HG02588 (cell line): ENCODE measurements around the gene CAP1.
A peak's percentile ranks its signal among the peaks of the same experiment; 100 is the strongest.
"Not testable (repeated sequence)": the region's sequence is repeated elsewhere in the genome, so short reads cannot be mapped to it uniquely, and the experiment has no call there.

ENCODE experiments used
- ATAC-seq: cut with Tn5 transposase; IDR thresholded peaks from one replicate; pipeline ENCODE4 v1.9.1; 2021; ENCODE audit warnings: mild to moderate bottlenecking, moderate library complexity; ENCODE audit not compliant: unreplicated experiment

The CAP1 gene

DNA sequence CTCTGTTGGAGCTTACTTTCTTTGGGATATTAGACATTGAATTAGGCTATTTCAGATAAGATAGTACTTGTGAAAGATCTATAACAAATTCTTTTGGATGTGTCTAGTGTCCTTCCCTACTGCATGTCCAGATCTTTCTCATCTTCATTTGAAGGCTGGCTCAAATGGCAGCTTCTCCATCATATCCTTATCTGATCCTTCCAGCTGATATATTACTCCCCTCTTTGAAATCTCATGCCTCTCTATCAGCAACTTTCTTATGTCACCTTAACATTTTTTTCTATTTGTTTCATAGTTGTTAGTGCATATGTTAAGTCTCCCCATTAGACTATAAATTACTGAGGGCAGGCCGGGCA lies 17.5 kb downstream of the CAP1 start:
- ATAC-seq = no peak

DNA sequence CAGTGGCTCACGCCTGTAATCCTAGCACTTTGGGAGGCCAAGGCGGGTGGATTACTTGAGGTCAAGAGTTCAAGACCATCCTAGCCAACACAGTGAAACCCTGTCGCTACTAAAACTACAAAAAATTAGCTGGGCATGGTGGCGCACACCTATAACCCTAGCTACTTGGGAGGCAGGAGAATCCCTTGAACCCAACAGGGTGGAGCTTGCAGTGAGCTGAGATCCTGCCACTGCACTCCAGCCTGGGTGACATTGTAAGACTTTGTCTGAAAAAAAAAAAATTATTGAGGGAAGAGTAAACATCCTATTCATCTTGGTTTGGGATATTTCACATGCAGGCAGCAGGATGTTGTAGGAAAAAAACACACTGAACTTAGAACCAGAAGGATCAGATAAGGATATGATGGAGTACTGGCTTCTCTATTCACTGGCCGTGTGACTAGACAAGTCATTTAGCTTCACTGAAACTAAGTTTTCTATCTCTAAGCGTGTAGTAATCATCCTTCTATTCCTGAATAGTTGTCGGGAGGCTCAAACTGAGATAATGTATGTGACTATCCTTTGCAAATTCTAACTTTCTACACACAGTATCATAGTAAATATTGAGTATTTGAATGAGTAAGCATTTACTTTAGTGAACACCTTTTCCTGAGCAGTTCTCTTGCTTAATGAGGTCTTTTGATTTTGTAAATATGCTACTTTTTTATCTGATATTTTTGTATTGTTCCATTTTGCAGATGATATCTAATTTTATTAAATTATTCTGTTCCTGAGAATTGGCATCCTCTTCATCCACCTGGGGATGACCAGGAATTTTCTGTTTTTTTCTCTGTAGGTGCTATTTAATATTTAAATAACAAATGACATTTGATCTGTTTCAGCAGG lies 18.2 kb downstream of the CAP1 start:
- no peak for ATAC-seq

DNA sequence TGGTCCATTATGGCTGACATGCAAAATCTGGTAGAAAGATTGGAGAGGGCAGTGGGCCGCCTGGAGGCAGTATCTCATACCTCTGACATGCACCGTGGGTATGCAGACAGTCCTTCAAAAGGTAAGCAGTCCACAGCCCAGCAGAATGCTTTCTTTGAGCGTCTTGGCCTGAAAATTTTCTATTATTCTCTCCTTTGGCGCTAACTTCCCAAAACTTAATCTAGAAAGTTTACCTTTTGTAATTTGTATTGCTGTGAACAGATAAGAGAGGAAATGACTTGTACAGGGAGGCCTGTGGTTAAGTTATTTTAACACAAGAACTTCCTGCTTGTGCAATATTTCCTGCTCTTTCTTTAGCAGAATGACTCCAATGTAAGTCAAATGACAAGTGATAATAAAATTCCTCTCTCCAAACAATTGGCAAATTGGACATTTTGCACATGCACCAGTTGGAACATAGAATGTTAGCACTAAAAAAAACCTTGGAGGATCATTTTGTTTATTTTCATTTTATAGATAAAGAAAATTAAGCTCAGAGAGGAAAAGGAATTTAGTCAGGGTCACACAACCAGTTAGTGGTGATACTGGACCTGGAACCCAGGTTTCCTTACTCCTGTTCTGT lies 18.9 kb downstream of the CAP1 start:
- ATAC-seq = no peak

DNA sequence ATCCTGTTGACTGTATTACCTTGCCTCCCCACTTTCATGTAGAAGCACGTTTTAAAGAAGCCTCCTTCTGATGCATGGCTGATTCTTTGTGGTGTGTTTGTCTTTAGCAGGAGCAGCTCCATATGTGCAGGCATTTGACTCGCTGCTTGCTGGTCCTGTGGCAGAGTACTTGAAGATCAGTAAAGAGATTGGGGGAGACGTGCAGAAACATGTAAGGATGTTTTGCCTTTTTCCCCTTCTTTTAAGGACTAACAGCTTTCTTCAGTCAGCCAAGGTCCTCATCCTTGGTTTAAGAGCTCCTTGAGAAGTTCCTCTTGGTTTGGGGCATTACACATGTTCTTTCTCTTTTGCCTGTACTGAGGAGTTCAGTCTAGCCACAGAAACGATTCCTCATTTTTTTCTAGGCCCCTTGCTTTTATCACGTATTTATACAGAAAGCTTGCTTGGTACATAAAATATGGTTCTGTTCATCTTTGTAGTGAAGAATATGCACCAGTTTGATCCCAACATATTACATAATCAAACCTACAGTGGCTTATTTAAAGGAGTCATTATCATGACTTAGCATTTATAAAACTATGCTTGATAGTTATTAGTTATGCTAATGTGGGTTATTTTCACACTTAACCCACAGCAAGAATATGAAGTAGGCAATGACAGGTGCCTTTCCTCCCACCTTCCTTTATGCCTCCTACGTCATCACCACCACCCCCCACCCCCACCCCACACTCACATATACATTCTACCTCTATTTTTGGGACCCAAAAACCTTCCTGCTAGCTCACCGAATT lies 19.6 kb downstream of the CAP1 start:
- ATAC-seq = no peak

- ATAC-seq = peak; percentile 80
Measured at GRCh38 chr1:40064797-40065499, 24.4 kb downstream of the CAP1 start.

DNA sequence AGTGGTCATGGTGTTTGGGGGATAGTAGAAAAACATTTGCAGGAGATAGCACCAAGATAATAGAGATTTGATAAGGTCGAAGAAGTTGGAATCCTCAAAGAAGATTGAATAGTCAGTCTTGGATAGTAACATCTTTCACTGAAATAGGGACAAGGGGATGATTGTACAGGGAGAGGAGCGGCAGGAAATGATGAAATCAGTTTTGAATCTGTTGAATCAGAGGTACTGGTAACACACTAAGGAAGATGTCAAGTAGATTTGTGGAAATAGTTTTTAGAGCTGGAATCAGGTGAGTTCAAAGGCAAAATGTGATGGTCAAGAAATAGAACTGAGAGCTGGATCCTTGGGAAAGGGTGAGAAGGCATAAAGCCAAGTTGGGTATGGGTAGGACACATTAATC lies 26.5 kb downstream of the CAP1 start:
- no peak for ATAC-seq

GRCh38 chr1:40067851-40068250 lies 27.3 kb downstream of the CAP1 start:
- no peak for ATAC-seq

- ATAC-seq = no peak
Measured at GRCh38 chr1:40072142-40072541, 31.6 kb downstream of the CAP1 start.

GRCh38 chr1:40073062-40073461 lies 32.5 kb downstream of the CAP1 start:
- ATAC-seq = no peak

DNA sequence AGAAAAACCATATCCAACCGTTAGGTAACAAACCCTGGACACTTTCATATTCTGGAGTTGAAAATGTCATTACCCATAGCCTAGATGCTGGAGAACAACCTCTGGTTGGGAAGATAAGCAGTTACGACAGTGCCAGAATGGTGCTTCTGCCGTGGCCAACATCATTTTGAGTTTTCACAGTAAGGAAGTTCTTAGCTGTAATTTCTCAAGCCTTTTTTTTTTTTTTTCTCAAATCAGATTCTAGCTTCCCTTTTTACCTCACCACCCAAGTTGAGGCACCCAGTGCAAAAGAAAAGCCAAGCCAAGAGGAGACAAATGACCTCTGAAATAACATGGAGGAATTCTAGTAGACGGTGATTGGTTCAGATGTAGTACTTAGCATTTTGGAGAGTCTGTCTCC lies 34.7 kb downstream of the CAP1 start:
- ATAC-seq = no peak

DNA sequence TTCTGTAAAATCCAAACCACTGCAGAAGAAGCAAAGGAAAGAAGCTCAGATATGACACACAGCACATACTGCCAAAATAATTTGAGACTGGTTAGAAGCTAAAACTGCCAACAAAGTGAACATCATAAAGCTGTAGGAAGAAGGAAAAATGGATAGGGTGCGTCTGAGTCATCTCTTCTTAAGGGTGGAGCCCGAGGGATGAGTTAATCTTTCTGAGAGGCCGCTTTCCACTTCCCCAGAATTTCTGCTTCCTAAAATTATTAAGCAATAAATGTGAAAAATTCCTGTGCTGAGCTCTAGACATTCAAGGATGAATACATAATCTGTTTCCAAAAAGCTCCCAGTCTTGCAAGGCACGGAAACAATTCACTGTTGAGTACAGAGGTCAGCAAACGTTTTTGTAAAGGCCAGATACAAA lies 36.4 kb downstream of the CAP1 start:
- no peak for ATAC-seq

- ATAC-seq = no peak
Measured at GRCh38 chr1:40078512-40079333, 38.2 kb downstream of the CAP1 start.

- ATAC-seq = no peak
Measured at GRCh38 chr1:40079774-40080400, 39.4 kb downstream of the CAP1 start.

DNA sequence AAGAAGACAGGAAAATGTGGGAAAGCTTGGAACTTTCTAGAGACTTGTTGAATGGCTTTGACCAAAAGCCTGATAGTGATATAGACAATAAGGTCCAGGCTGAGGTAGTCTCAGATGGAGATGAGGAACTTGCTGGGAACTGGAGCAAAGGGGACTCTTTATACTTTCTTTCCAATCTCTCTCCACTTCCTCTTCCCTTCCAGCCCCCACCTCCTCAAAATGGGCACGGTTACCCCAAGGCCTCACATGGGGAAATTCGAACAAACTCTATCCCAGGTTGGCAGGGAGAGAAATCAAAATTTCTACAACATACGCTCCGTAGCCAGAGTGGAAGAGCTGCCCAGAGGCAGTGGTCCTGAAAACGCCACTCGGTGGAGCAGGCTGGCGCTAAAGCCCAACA lies 41.3 kb downstream of the CAP1 start:
- no peak for ATAC-seq

- ATAC-seq = not testable (repeated sequence)
Measured at GRCh38 chr1:40084750-40085149, 44.2 kb downstream of the CAP1 start.

GRCh38 chr1:40090652-40091355 lies 50.3 kb downstream of the CAP1 start:
- no peak for ATAC-seq

DNA sequence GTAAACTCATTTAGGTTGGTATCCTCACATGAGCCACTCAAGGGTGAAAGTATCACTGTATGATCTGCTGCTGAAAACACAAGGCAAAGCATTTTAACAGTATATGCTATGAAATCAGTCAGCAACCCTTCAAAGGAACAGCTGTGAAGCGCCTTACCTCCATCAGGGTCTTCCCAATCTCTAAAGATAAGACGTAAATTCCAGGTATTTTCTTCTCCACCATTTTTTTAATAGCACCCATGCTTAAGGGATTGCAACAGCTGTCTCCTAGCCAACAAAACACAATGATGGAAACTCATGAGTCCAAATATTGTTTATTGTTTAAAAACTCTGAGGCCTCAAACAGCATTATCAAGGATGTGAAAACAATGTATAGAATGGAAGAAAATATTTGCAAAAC lies 51.7 kb downstream of the CAP1 start:
- ATAC-seq = no peak

DNA sequence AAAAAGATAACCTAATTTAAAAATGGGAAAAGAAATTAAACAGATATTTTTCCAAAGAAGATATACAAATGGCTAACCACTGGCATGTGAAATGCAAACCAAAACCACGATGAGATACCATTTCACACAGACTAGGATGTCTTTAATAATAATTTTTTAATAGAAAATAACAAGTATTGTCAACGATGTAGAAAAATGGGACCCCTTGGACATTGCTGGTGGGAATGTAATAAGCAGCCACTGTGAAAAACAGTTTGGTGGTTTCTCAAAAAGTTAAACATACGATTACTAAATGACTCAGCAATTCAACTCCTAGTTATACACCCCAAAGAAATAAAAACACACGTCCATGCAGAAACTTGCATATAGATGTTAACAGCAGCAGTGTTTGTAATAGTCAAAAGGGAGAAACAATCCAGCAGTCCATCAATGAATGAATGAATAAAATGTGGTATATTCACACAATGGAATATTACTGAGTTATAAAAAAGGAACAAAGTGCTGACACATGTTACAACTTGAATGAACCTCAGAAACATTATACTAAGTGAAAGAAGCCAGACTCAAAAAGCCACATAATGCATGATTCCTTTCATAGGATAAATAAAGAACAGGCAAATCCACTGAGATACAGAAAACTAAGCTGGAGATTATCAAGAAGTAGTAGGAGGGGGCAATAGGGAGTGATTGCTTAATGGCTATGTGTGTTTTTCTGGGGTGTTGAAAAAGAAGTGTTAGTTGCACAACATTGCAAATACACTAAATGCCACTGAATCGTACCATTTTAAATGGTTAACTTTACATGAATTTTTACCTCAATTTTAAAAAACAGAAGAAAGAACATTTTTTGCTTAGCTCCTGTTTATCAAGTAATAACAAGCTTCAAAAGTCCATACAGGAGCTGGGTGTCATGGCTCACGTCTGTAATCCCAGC lies 52.4 kb downstream of the CAP1 start:
- no peak for ATAC-seq
